Measurements from ENCODE around the gene SF3B4.
"Not testable (repeated sequence)": the region's sequence is repeated elsewhere in the genome, so short reads cannot be mapped to it uniquely, and the experiment has no call there.

Gene SF3B4

DNA sequence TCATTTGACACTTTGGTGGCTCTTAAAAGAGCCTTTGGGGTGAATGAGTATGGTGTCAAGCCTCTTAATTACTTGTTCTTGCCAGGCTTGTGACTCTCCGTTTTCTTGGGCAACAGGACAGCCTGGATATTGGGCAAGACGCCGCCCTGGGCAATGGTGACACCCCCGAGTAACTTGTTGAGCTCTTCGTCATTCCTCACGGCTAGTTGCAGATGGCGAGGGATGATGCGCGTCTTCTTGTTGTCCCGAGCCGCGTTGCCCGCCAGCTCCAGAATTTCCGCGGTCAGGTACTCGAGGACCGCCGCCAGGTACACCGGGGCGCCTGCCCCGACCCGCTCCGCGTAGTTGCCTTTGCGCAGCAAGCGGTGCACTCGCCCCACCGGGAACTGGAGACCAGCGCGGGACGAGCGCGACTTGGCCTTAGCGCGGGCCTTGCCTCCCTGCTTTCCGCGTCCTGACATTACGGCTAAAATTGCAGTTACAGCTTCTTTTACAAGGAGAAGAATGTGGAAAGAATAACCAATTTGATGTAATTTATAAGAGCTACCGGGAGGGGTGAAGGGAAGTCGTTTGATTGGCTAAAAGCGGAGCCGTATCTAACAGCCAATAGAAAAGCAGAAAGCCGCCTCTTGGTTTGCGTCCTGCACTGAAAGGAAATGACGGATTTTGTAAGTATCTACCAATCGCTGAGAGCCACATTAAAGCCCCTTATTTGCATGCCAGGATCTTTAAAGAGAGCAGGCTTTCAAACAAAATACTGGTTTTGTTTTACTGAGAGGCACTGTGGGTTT, 40.0 kb downstream of the SF3B4 start:
- peak; percentile 90 for DNase-seq

DNA sequence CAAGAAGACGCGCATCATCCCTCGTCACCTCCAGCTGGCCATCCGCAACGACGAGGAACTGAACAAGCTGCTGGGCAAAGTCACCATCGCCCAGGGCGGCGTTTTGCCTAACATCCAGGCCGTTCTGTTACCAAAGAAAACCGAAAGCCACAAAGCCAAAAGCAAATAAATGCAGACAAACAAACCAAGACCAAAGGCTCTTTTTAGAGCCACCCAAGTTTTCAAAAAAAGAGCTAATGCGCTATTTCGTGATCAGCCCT, 40.5 kb downstream of the SF3B4 start:
- not testable (repeated sequence) for DNase-seq

DNA sequence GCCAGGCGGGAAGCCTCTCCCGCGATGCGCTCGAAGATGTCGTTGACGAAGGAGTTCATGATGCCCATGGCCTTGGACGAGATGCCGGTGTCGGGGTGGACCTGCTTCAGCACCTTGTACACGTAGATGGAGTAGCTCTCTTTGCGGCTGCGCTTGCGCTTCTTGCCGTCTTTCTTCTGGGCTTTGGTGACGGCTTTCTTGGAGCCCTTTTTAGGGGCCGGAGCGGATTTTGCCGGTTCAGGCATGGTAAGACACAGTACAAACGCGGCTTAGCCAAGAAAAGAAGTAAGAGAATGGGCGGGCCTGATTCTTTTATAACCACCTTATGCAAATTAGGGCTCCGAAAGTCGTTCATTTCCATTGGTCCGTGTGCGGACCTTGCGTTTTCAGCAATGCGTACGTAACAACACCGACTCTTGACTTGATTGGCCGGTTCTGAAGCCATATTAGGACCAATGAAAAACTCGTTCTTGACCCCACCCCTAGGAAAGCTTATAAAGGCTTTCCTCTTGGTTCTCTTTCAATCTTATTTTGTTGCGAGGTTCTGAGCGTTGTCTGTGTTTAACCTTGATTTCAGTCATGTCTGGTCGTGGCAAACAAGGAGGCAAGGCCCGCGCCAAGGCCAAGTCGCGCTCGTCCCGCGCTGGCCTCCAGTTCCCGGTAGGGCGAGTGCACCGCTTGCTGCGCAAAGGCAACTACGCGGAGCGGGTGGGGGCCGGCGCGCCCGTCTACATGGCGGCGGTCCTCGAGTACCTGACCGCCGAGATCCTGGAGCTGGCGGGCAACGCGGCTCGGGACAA, 41.0 kb downstream of the SF3B4 start:
- DNase-seq: peak; percentile 92

DNA sequence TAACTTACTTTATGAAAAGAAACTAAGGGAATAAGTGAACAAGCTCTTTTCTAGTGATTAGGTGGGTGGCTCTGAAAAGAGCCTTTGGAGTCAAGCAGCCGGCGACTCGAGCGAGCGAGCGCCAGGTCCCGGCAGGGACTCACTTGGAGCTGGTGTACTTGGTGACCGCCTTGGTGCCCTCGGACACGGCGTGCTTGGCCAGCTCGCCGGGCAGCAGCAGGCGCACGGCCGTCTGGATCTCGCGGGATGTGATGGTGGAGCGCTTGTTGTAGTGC, 41.5 kb downstream of the SF3B4 start:
- not testable (repeated sequence) for DNase-seq

DNA sequence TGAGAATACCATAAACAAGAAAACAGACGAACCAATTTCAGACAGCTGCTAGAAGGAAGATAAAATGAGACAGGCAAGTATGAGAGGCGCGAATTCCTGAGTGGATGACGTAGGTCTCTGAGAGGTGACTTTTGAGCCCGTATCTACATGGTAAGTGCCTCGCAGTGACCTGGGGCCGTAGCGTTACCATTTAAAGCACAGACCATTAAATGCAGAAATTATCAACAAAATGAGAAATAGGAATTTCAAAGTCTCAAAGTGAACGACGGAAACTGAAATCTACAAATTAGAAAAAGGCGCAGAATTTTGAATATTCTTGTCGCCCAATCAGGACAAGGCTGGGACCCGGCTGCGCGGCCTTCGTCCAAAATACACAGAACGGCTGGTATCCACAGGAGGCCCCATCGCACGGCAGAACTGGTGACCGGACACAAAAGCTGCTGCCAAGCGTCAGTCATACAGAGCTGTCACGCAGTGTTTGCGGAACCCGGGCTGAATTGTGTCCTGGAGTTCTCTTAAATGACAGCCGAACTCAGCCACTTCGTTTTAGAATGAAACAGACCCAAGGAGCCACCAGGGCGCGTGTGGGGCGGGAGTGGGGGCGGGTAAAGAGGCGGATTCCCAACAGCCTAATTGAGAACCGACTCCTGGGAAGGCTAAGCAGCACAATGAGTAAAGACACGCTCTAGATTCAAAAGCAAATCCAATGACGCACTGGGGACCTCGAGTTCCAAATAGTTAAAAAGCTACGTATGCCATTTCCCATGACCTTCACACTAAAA, 42.1 kb downstream of the SF3B4 start:
- DNase-seq: peak; percentile 91

DNA sequence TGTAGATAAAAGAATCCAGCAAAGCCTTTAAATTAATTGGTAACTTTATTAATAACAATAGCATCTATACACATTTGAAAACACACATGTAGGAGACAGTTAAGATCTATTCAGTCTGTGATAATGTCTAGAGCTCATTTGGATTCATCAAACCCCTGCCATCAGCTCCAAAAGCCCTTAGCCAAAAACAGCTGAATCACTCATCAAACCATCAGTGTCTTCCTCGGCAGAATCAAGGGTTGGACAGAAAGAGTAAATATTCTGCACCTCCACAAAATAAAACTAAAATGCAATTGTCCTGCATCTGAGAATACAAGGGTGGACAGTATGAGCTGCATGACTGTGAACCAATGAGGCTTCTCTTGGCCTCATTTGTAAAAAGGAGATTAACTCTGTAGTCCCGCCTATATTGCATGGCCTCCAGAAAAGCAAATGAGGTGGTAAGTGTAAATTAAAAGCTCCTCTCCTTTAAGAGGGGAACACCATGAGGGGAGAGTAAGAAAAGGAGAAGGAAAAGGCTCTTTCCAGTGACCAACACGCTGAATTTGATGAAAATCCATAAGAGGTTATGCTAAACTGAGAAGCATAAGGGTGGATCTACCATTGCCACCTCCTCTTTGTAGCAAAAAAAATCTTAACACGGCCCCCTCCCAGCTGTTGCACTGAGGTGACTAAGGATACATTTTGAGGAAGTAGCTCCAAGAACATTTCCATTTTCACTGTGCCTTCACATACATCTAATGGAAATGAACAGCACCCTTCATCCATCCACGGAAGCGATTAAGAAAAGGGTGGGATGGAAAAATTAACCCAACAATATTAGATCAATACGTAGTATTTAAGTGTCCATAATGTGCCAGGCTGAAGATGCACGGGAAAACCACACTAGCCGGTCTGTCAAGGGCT, 42.9 kb downstream of the SF3B4 start:
- peak; percentile 36 for DNase-seq

DNA sequence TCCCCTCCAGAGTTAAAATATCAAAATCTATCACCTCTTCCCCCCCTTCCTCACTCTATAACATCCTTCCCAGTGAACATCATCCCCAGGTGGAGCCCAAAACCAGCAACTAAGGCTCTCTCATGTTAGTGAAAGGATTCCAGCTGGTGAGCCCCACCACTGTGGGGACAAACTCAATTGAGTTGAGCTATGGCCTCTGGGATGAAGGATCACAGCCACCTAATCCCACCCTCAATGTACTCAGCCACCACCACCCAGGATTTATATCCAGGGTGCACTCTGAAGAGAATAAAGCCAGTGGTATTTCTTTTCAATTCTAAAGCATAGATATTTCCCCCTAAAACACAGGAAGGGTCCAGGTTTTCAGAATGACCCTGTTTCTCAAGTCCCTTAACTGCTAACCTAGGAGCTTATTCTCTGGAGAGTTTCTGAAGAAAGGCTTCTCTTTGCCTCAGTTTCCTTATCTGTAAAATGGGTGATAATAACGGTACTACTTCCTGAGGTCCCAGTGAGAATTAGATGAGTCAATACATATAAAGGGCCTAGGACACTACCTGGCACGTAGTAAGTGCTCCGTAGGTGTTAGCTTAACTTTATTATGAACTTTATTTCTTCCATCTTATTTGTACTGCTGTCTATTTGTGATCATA, 43.9 kb downstream of the SF3B4 start:
- DNase-seq: peak; percentile 44

DNA sequence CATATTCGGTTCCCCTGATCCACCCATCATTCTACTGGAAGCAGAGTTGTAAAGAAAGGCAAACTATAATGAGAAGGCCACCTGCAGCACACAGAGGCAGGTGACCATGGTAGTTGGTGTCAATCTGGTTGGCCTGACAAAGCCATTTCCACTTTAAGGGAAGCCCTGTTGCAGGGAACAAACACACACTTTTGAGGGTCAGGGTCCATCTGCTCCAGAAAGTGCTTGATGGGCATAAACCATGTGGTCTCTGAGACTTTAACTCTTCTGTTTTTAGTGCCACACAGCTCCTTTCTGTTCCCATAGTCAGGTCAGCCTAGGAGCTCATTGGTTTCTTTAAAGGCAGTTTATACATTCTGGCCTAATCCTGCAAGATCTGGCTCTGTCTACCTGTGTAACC, 45.7 kb downstream of the SF3B4 start:
- no peak for DNase-seq

DNA sequence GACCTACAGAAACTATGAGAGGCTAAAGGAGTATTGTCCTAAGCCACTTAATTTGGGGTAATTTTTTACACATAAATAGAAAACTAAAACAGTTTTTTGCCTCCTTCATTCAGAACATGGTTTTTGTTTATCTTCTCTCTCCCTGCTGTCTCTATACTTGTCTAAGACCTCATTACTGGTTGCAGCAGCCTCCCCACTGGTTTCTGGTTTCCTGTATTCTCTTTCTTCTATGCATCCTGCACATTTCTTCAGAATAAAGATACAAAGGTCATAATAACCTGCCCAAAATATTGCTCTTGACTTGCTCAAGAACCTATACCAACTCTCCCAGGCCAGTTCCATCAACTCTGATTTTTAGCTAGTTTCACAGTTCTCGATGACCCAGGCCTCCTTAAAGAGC, 48.0 kb downstream of the SF3B4 start:
- no peak for DNase-seq

DNA sequence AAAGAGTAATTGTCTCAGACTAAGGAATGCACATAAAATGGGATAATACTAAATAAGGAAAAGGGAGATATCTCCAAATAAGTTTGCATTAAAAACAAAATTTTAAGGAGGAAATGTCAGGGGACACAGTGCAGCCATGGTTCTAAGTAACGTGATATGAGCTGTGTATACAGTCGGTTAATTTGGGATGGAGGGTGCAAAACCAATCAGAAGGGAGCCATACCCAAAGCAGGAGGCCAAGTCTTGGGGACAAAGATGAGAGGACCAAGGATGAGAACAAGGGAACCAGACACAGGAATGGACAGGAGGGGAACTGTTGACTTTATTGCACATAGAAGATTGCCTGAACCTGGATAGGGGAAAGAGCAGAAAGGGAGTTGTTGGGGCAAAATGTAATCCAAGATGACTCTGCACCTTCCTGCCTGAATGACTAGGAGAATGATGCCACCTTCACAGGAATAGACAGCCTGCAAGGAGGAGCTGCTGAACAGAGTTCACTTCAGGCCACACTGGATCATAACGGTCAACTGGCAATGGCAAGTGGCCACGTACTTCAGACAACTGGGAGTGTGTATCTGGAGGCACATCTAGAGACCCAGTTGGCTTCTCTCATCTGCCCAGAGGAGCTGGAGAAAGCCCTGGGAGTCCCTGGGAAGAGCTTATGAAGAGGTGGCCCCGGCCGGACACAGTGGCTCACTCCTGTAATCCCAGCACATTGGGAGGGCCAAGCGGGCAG, 50.2 kb downstream of the SF3B4 start:
- DNase-seq: no peak
